Activated T-helper 9 cell treated with anti-CD3 and anti-CD28 coated beads, Interleukin-2, amount 50 U/mL, for 16 hours (primary cell): Measurements from ENCODE around the gene P2RY1.

Source experiments
- DNase-seq: peaks from one replicate; pipeline ENCODE4 v3.0.0-alpha.2; 2020; ENCODE audit warnings: low read depth

Gene P2RY1, protein sequence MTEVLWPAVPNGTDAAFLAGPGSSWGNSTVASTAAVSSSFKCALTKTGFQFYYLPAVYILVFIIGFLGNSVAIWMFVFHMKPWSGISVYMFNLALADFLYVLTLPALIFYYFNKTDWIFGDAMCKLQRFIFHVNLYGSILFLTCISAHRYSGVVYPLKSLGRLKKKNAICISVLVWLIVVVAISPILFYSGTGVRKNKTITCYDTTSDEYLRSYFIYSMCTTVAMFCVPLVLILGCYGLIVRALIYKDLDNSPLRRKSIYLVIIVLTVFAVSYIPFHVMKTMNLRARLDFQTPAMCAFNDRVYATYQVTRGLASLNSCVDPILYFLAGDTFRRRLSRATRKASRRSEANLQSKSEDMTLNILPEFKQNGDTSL

GRCh38 chr3:152834776-152835600 lies at the start of gene P2RY1:
TSS of gene P2RY1 (plus strand) at chr3:152835131. CDS start at chr3:152835783, 652 bp downstream.
- DNase-seq: no peak

- no peak for DNase-seq
These were observed 47.8 kb upstream of the P2RY1 start for GRCh38 chr3:152786977-152787681.

- DNase-seq: no peak
These were observed 44.1 kb upstream of the P2RY1 start for GRCh38 chr3:152790651-152791387.

DNA sequence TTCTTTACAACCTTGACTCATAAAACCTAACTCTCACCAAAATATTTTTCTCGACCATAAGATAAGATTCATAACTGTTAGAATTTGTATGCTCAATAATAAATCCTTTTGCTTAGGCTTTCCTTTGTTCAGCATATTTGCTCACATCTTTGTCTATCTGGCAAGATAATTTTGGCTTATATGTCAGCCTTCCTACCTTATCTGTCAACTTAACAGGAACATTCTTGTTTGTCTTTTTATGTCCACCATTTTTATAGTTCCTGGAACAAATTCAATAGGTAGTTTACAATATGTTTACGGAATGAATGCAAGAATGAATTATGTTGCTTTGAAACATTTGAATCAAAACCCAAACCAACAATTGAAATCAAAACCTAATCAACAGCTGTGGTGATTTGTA lies 41.0 kb upstream of the P2RY1 start:
- DNase-seq: no peak

GRCh38 chr3:152797751-152798432 lies 37.0 kb upstream of the P2RY1 start:
- no peak for DNase-seq

- no peak for DNase-seq
These were observed 22.8 kb upstream of the P2RY1 start for GRCh38 chr3:152811974-152812760.

DNA sequence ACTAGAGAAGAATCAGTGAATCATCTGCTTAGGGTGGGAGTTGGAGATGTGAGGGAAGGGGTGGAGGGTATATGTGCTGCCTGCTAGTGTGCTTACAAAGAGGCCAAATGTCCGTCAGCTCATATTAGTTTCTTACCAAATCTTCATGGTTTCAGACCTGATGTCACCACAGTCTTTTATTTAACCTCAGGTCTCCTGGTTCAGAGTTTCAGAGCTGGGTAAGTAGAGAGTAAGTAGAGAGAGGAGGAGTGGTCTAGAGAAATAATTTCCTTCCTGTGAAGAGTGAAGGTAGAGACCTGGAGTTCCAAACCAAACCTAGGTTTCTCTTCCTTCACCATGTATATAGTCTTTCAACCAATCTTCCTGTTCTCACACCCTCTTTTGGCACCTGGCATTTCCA lies 17.5 kb upstream of the P2RY1 start:
- DNase-seq: no peak

GRCh38 chr3:152818027-152818426 lies 16.9 kb upstream of the P2RY1 start:
- no peak for DNase-seq

DNA sequence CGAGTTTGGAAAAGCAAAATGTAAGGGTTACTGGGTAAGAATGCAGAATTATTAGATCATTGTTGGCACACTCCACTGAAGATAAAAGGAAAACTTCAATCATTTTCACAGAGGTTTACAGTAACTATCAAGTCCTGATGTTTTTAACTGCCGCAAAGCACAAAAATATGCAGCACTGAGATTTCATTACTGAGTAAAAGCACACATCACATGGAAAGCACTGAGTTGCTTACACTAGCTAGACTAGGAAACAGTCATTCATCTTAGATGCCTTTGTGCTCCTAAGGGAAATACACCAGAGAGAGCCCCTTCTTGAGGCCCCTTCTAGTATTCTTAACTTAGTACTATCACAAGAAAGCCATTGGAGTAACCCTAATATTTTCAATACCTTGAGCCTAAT lies 11.8 kb upstream of the P2RY1 start:
- no peak for DNase-seq

GRCh38 chr3:152823781-152824180 lies 11.2 kb upstream of the P2RY1 start:
- DNase-seq: no peak

- no peak for DNase-seq
These were observed 9.4 kb upstream of the P2RY1 start for GRCh38 chr3:152825566-152825965.

DNA sequence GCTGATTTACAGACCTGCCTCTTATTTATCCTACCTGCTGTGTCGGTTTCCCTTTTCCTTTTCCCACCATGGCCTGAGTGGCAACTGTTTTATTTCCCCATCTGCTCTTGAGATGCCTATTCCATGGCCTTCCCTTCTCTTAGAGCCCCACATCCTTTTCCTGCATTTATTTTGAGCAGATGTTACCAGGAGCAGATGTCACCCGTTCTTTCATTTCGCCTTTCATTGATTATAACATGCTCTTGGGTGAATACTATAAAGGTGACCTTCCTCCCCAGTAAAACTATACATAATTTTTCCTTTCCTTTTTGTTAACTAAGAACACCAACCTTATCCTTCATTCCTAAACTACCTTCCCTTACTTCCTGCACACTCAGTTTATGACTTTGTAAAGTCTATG lies 8.5 kb upstream of the P2RY1 start:
- DNase-seq: no peak

GRCh38 chr3:152827313-152827712 lies 7.6 kb upstream of the P2RY1 start:
- DNase-seq: no peak

DNA sequence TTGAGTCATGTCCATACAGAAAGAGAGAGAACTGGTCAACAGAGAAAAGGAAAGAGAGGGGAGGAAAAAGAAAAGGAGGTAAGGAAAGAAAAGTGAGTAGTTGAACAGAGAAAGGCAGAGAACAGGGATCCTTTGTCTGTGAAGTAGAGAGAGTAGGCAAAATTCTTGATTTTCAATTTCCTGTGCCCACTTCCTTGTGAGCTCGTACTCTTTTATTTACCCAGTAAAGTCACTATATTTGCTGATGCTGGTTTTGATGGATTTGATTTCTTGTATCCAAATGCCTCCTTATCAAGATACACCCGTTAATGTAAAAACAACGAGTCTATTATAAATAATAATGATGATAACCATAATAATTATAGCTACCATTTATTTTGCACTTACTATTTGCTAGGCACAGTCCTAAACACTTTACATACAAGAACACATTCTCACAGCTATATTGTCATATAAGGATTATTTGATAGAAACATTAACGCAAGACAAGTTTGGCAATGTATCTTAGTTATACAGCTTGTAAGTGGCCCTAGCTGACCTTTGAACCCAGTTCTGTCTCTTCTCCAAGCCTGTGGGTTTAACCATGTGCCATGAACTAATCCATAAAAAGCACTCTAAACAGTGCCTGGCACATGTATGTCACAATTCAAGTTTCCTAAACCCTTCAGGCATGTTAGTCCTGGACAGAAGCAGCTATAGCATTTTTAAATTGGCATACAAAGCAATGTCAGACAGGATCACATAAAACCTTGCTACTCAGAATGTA lies 6.7 kb upstream of the P2RY1 start:
- DNase-seq: no peak

- no peak for DNase-seq
These were observed 4.7 kb upstream of the P2RY1 start for GRCh38 chr3:152830245-152830644.

DNA sequence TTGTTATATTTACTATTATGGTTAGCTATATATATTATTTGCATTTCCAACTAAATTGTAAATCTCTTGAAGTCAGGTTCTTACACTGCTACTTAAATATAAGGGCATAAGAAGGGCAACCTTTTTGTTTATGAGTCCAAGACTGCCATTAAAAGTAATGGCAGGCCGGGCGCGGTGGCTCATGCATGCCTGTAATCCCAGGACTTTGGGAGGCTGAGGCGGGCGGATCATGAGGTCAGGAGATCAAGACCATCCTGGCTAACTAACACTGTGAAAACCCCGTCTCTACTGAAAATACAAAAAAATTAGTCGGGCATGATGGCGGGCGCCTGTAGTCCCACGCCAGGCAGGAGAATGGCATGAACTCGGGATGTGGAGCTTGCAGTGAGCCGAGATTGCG lies 2.9 kb upstream of the P2RY1 start:
- no peak for DNase-seq

DNA sequence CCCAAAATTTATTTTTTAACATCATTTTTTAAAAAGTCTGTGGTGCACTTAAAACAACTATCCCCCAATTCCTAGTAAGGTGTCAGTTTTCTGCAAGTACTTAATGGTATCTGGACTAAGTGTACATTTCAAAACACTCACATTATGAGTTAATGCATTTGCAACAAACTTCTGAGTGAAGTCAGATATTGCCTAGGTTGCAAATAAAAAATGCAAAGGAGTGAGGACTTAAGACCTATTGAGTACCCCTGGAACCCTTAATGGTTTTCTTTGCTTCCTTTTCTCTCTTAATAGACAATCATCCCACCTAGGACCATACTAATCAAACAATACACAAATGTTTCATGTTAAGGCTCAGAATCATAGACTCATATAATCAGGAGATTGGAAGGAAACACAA lies 1.8 kb upstream of the P2RY1 start:
- no peak for DNase-seq

DNA sequence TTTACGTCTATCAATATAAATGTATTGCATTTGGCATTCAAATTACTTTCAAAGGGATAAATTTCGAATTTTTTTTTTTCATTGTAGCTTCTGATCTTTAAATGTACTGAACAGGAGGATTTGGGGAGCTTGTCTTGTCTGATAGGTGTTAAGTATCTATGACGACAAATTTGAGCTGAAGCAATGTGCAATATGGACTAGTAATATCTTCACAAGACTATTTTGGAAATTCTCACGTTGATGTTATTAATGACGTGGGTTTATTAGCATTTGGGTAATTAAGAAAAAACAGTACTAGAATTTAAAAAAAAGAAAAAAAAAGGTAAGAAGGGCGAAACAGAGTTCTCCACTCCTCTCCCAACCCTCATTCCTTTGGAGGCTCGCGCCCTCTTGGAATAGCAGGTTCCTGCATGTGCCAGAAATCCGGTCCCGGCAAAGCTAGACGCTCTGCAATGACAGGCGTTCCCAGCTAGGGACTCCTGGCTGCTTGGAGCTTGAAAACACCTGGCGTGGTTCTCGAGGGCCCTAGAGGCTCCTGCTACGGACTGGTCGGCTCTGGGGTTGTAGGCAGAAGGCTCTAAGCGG lies 648 bp upstream of the P2RY1 start:
- DNase-seq: no peak

- DNase-seq: no peak
These were observed 721 bp downstream of the P2RY1 start for GRCh38 chr3:152835601-152836102.
